GM18519 (cell line): ENCODE measurements around the gene TBC1D22A.
"Not testable (repeated sequence)": the region's sequence is repeated elsewhere in the genome, so short reads cannot be mapped to it uniquely, and the experiment has no call there.

Source experiments
- ATAC-seq: cut with Tn5 transposase; IDR thresholded peaks from one replicate; pipeline ENCODE4 v1.9.1; 2021; ENCODE audit warnings: mild to moderate bottlenecking, moderate library complexity; ENCODE audit not compliant: unreplicated experiment, low FRiP score

The TBC1D22A gene

DNA sequence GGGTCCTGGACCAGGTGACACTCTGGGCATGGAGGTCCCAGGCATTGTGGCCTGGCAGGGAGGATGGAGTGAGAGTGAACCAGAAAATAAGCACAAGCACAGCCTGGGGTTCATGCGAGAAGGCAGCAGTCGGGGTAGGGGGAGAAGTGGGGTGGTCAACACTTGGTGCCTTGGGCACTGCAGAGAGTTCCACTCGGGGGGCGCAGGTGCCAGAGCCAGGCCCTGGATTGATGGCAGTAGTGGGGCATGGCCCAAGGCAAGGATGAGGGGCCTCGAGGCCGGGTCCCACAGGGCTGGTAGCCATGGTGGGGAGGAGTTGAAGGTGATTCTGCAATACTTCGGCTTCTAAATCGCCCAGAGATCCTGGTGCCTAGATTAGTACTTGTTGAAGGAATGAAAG, 372.9 kb downstream of the TBC1D22A start:
- ATAC-seq, result no peak

DNA sequence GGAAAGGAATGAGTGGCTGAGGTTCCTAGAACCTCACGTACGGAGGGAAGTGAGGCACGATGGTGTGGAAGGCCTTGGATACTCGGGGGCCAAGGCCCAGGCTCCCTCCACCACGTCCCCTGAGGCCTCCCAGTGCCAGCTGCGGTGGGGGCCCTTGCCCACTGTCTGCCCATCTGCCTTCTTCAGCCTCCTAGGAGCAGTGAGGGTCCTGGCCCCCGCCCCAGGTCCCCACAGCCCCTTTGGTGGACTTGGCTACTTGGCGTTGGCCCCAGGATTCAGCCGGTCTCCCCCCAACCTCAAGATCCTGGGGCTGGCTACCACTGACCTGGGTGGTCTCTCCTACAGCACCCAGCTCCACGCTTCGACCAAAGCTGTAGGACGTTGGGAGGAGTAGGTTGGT, 373.6 kb downstream of the TBC1D22A start:
- ATAC-seq, result no peak

DNA sequence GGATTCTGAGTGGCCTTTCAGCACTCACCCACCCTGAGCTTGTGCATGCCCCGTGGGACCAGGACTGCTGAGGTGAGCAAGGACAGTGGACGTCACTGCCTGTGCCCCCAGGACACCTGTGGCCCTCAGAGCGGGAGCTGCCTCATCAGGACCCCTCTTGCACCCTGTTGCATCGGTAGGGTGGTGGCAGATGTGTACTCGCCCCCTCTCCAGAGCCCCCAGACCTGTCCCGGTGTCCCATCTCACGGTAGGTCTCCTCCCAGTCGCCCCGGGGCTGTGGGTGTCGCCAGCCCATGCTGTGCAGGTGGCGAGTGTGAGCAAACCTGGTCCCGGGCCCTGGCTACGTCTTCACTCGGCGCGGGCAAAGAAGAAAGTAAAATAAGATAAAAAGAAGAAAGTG, 374.2 kb downstream of the TBC1D22A start:
- no peak for ATAC-seq

DNA sequence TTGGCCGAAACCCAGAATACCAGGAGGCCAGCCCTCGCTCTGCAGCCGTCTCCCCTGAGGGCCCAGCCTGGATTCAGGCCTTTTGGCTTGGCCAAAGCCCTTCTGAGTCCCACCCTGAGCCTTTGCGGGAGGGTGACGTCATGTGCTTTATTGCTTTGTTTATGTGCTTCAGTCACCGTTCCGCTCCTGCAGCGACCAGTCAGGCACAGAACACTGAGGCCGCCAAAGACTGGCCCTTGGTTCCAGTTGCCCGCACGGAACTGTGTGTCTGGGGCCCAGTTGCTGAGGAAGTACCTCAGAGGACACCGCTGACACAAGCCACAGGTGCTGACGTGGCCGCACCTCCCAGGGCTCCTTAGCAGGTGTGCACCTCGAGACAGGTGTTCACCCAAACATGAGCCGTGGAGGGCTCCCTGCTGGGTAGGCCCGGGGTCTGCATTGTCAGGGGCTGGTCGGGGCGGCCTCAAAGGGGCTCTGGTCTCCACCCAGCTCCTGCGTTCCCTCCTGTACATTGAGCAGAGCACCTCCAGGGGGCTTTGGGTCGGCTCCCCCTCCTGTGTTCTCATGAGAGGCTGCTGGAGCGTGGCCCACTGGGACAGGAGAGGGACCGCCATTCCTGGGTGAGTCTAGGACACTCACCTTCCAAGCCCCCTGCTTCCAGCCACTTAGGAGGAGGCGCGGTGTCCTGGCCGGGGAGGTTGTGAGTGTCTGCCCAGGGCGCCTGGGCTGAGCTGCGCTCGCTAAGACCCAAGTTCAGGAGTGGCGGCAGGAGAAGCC, 376.8 kb downstream of the TBC1D22A start:
- no peak for ATAC-seq

DNA sequence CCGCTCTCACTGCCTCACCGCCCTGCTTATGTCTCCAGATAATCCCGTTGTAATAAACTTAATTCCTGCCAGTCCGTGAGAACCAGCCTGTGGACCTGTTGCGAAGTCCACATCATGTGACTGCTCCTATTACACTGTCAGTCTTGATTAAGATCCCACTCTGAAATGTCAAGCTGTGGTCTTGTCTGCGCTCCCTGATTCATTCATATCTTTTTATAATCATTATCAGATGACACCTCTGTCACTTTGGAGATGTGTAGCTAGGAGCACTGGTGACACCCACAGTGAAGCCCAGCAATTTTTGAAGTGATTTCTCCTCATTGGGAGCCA, 377.3 kb downstream of the TBC1D22A start:
- ATAC-seq, result no peak

DNA sequence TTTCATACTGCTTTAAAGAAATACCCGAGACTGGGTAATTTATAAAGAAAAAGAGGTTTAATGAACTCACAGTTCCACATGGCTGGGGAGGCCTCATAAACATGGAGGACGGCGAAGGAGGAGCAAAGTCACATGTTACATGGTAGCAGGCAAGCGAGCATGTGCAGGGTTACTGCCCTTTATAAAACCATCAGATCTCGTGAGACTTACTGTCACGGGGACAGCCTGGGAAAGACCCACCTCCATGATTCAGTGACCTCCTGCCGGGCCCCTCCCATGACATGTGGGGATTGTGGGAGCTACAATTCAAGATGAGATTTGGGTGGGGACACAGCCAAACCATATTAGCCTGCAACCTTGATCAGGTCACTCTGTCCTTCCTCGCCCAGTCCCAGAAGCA, 378.5 kb downstream of the TBC1D22A start:
- ATAC-seq, result not testable (repeated sequence)

DNA sequence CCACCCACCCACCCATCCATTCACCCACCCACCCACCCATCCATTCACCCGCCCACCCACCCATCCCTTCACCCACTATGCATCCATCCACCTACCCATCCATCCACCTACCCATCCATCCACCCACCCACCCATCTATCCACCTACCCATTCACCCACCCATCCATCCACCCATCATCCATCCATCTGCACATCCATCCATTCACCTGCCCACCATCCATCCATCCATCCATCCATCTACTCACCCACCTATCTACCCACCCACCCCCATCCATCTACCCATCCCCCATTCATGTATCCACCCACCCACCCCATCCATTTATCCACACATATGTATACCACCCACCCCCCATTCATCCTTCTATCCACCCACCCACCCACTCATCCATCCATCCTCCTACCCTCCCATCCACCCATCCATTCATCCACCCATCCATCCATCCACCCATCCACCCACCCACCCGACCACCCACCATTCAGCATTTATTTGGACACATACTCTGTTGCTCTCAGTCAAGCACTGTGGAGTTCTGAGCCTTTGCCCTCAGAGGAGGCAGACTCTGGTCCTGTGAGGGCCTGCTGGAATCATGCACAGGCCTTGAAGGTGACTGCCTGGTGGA, 380.1 kb downstream of the TBC1D22A start:
- ATAC-seq, result no peak

DNA sequence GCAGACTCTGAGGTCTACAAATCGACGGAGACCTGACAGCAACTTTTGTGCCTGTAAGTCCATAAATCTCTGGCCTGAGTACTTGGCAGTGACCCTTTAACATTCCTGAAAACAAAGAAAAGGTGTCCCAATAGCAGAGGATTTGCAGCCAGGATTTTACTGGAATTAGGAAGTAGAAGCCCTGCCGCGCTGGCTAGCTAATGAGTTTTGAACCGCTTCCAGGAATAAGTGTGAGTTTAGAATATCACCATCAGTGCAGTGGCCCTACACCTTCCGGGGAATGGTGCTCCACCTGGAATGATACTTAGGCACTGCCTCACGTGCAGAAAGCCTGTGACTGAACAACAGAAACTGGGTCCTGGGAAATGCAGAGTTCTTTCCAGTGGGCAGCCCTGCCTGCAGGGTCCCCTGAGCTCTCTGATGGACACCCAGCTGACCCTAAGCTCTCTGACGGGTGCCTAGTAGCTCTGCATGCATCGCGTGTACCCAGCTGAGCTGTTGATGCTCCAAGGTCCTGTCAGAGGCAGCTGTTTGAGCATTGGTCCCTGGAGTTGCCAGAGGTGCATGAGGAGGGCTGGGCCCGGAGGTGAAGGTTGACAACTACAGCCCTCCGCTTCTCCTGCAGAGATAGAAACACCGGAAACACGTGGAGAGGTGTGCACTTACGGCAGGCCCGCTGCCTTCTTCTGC, 380.9 kb downstream of the TBC1D22A start:
- no peak for ATAC-seq

DNA sequence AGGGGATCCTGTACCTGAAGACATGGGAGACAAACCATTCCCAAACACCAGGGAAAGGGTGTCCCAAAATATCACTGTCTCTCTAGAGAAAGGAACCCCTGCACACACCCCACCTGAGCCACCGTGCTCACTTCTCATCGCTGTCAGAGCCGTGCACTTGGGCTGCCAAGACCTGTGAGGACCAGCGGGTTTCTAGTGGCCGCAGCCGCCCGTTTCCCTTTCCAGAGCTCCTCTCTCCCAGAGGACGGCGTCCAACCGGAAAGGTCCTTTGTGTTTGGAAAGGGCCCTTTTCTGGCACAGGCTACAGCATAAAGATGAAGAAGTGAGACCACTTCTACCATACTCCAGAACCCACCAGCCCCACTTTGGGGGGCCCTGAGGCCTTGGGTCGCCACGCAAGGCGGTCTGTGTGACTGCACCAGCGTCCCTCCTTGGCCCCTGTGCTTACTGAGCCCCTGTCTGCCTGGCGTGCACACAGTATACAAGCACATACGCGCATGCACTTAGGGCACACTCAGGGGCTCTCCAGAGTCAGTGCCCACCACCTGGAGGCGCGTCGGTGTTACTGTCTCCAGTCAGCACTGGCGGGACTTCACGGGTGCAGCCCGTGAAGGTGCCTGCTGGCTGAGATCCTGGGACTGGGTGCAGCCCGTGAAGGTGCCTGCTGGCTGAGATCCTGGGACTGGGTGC, 381.8 kb downstream of the TBC1D22A start:
- ATAC-seq, result no peak

DNA sequence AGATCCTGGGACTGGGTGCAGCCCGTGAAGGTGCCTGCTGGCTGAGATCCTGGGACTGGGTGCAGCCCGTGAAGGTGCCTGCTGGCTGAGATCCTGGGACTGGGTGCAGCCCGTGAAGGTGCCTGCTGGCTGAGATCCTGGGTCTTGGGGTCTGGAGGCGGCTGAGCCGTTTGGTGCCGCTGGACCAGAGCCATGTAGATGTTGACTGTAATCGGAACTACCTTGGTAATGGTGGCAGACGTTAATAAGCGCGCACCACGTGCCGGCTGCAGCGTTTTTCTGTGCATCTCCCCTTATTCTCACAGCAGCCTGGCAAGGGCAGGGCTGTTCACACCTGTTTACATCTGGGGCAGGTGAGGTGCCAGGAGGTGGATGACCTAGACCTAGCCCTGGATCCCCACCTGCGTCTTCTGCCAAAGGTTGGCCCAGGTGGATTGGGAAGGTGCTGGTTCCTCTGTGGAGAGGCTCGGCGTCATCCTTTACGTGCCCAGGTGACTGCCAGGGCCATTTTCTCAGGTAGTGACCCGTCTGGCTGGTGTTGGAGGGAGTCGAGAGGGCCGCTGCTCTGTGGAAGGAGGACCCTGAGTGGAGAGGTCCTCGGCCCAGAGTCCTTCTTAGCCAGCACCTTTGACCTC, 382.5 kb downstream of the TBC1D22A start:
- no peak for ATAC-seq

DNA sequence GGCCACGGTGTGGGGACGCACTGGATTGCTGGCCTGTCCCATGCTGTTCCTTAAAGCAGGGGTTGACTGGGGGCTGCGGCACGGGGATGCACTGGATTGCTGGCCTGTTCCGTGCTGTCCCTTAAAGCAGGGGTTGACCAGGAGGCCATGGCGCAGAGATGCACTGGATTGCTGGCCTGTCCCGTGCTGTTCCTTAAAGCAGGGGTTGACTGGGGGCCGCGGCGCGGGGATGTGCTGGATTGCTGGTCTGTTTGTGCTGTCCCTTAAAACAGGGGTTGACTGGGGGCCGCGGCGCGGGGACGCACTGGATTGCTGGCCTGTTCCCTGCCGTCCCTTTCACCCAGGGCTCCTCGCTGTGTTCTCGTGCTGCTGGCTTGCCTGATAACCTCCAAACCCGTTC, 383.4 kb downstream of the TBC1D22A start:
- no peak for ATAC-seq

DNA sequence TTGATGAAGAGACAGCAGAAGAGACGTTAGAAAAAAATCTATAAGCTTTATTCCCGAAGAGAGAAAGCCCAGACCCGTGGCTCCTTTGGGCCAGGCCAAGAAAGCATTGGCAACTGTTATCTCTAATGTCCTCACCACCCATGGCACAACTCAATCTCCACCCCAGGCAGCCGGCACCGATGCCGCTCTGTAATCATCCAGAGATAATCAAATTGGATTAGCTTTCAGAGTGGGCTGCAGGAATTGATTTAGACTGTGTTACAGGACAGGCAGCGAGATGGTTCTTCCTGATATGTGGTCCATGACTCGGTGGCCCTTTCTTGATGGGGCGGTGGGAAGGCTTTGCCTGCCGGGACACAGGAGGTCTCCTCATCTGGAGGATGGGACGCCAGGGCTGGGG, 383.9 kb downstream of the TBC1D22A start:
- ATAC-seq, result no peak

DNA sequence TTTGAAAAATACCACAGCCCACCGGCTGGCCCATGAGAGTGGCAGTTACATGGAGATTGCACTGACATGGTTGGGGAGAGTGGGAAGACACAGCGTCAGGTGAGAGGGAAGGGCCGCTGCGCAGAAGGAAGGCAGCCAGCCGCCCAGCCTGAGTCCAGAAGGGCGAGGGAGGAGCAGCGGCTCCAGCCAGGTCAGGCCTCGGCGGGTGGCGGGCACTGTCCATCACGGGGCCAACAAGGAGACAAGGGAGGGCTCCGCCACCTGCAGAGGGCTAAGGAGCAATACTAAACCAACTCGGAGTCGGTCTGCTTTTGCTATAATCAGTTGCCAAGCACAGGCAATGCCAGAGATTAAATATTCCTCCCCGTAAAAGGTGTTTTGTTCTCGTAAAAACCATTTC, 384.5 kb downstream of the TBC1D22A start:
- ATAC-seq, result no peak

DNA sequence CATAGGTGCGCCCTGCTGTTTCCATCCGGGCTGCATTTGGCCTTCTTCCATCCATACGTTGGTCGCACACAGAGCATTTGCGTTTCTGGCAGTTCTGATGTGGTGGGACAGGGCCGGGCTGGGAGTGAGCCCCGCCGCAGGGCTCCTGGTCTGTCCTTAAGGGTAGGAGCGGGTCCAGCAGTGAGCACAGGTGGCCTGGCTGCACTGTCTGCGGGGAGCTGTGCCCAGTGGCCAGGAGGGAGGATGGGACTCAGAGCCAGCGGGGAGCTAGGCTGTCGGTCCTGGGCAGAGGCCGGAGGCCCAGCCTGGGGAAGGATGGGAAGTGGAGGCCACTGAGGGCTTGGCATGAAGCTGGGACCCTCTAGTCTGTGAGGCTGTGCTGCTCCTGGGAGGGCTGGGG, 385.1 kb downstream of the TBC1D22A start:
- no peak for ATAC-seq

DNA sequence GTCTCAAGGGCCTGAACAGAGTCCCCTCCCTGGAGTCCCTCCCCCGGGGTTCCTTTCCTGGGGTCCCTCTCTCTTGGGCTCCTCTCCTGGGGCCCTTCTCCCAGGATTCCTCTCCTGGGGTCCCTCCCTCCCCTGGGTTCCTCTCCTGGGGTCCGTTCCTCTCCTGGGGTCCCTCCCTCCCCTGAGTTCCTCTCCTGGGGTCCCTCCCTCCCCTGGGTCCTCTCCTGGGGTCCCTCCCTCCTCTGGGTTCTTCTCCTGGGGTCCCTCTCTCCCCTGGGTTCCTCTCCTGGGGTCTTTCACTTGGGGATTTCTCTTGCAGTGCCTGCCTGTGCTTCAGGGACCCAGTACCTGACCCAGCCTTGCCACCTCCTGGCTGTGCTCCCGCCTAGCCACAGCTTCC, 386.1 kb downstream of the TBC1D22A start:
- ATAC-seq, result no peak

DNA sequence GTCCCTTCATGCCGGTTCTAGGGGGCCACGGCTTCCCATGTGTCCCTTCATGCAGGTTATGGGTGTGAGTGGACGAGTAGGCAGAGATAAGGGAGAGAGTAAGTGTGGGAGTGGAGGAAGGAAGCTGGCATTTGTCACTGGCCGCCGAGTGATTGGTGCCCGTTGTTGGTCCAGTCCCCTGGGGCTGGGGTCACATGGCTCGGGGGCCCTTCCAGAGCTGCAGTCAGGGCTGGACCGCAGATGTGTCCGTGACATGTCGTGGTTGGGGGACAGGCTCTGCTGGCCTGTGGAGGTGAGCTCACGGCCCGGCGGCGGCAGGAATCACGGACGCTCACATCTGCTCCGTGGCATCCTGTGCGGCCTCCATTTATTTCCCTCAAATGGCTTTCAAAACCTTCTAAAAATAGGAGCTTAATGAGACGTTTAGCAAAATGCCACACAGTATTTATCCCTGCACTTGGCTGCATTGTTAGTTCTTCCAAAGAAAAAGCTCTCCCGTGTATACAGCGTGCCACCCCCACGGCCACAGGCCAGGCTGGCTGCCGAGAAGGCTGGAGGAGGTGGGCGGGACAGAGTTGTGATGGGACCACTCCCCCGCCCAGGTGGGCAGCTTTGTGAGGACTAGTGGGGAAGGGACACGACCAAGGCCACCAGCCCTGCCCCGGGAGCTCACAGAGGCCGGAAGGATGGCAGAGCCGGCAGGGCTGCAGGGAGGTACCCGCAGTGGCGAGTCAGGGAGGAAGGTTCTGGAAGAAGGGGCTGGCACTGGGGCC, 386.7 kb downstream of the TBC1D22A start:
- ATAC-seq, result no peak

DNA sequence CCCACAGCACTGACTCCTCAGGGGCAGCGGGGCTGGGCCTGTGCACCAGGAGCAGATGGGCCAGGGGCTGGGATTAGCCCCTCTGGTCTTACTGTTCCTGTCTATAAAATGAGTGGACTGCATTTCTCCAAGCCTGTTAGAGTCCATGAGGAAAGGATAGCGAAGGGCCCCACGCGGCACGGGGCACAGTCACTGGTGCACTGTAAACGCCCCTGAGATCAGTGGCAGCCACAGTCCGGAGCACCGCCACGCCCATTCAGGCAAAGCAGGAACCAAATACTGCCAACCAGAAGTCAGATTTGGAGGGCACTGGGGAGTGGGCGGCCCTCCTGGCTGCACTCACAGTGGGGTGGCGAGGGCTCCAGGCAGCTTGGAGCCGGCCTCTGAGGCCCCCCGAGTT, 387.5 kb downstream of the TBC1D22A start:
- ATAC-seq, result no peak

DNA sequence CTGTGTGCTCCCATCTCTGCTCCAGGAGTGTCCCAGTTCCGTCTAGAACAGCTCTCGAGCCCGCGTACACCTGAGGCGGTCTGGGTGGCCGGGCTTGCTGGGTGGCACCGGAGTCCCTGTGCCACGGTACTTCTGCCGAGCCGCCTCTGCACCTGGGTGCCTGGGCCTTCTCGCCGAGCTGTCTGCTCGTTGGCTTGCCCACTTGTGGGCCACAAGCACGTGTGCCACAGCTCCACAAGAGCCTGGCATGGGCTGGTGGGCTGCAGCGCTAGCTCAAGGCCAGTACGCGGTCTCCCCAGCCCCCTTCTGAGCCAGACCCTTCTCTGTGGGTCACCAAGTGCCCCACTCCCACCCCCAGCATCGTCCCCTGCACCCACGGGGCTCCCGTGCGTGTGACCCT, 388.0 kb downstream of the TBC1D22A start:
- no peak for ATAC-seq

DNA sequence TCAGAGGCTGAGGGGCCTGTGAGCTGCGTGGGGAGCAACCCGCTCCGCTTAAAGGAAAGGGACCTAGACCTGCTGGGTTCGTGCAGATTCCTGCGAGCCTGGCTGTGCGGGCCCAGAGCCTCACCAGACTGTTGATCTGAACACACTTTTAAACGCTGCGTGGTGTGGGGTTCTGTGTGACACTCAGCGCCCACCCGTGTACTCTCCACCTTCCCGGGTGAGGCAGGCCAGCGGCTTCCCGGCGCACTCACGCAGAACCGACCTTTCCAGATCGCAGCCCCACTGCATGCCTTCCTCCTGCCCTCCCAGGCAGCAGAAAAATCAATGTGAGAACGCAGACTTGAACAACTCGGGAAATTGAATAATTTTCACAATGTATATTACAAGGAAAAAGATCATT, 388.6 kb downstream of the TBC1D22A start:
- ATAC-seq, result no peak

DNA sequence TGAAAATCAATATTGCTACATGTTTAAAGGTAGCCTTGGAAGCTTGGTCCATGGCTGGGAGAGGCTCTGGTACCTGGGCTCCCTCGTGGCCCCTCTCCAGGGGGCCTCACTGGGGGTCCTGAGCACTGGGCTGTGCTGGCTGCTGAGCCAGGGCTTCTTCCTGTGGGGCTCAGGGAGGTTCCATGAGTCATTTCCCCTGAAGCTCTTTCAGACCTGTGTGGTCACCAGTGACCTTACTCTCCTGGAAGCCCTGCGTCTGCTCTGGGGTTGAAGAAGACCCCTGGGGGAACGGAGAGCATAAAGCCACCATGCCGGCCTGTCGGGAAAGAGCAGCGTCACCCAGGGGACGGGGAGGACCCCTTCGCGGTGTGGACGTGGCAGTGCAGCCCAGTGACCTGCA, 389.0 kb downstream of the TBC1D22A start:
- ATAC-seq, result no peak
